ENCODE measurements around the gene TAGAP. TPM values are rescaled to one million over a fixed set of nuclear protein-coding genes. Genes with fewer than 3 reads are reported as not detected.

The TAGAP gene
- total and polyA plus RNA-seq, 2 of the 8 experiments (the other 6 are each of a cell fraction or from before 2014, with no cell fraction given): not detected

GRCh38 chr6:159084493-159085091 is 39.8 kb upstream of the TAGAP start:
- FAIRE-seq: no peak
- H3K9ac ChIP-seq (replicated peaks in 1 of 4; ENCODE audit: extremely low read depth in 1 of 4, low read depth in 3 of 4, low read length in 3 of 4): no peak overlapping the region
- CTCF ChIA-PET (ENCODE audit: partially characterized antibody): no interaction called here

More at GRCh38 chr6:159084493-159085091, 39.8 kb upstream of the TAGAP start:
- H3K4me1 ChIP-seq (replicated peaks in 1 of 4; ENCODE audit: control insufficient read depth in 3 of 4, insufficient read depth in 4 of 4, low read length in 3 of 4): no peaks in the 10 kb centered on the region
- no peak overlapping the region for H4K91ac ChIP-seq (replicated peaks; ENCODE audit: insufficient read length, low read length)
- no peak overlapping the region for H2BK120ac ChIP-seq (replicated peaks; ENCODE audit: low read depth, low read length)
- POLR2A ChIA-PET (ENCODE audit: partially characterized antibody): interaction anchor here (1.7 kb wide), 1 partner anchor 9 kb away, joined by 5 read pairs; no protein-coding TSS in a partner anchor
- no peak overlapping the region for H3K18ac ChIP-seq (ENCODE audit: extremely low read depth, low read length)
- H3K23ac ChIP-seq (ENCODE audit: insufficient read length): no peak overlapping the region
- H3K4me2 ChIP-seq (ENCODE audit: insufficient read depth in 1 of 2, low read depth in 2 of 2, low read length in 2 of 2): no peak overlapping the region
- TF ChIP-seq SIN3A (conservative IDR thresholded peaks at IDR 0.05 in 1 of 2, IDR thresholded peaks at IDR 0.05 in 1 of 2; ENCODE audit: low read depth in 1 of 2, low read length in 2 of 2): no peak
- no peak for TF ChIP-seq JUN (IDR thresholded peaks at IDR 0.05; ENCODE audit: low read depth, low read length)
- no peak for TF ChIP-seq RXRA (IDR thresholded peaks at IDR 0.05; ENCODE audit: insufficient read depth, low read depth, low read length)
- no peak for TF ChIP-seq RFX5 (IDR thresholded peaks at IDR 0.05; ENCODE audit: borderline replicate concordance, low read depth, low read length)
- TF ChIP-seq EP300 (IDR thresholded peaks at IDR 0.05; ENCODE audit: borderline replicate concordance in 1 of 2, low read depth in 2 of 2, low read length in 2 of 2): no peak
- no peak for TF ChIP-seq CHD1 (IDR thresholded peaks at IDR 0.05; ENCODE audit: low read depth, low read length)
- TF ChIP-seq ZNF274 (IDR thresholded peaks at IDR 0.05; ENCODE audit: borderline replicate concordance, extremely low read depth, low read length): no peak
- H3K23me2 ChIP-seq (ENCODE audit: low read depth, low read length): no peaks in the 10 kb centered on the region
- H3K14ac ChIP-seq (ENCODE audit: insufficient read length): no peak overlapping the region
- H2BK5ac ChIP-seq (ENCODE audit: low read depth, low read length): no peak overlapping the region
- H3K56ac ChIP-seq (replicated peaks; ENCODE audit: insufficient read length, low read depth, low read length): no peak overlapping the region
- H2BK15ac ChIP-seq (ENCODE audit: low read length): no peak overlapping the region
- H3K27me3 ChIP-seq (replicated peaks in 1 of 4; ENCODE audit: control insufficient read depth in 3 of 4, extremely low read depth in 1 of 4, insufficient read depth in 3 of 4, low read length in 3 of 4): peaks cover 0 to 3% (median 0%) of the 10 kb centered on the region in 4 experiments; a peak in 1 of 7 replicates
- H2AK5ac ChIP-seq (ENCODE audit: low read depth, low read length): no peak overlapping the region
- H3K4me3 ChIP-seq (ENCODE audit: extremely low read depth in 1 of 4, insufficient read depth in 2 of 4, low read depth in 3 of 4, low read length in 4 of 4): no peak overlapping the region
- no peaks in the 10 kb centered on the region for H3K79me2 ChIP-seq (ENCODE audit: control insufficient read depth in 1 of 2, insufficient read depth in 2 of 2, low read length in 2 of 2)
- no peak for DNase-seq (ENCODE audit: low read depth in 1 of 2, low spot score in 2 of 2)
- H4K5ac ChIP-seq (ENCODE audit: insufficient read length, low read depth, low read length): no peak overlapping the region
- no peak overlapping the region for H2BK20ac ChIP-seq (ENCODE audit: low read length)
- no peak overlapping the region for H3K4ac ChIP-seq (replicated peaks; ENCODE audit: insufficient read length, low read depth, low read length)
- no peaks in the 10 kb centered on the region for H3K79me1 ChIP-seq (ENCODE audit: low read depth, low read length)
- WGBS, 2 experiments (ENCODE audit: extremely low coverage in 1 of 2, insufficient coverage in 1 of 2, insufficient read length in 1 of 2, insufficient replicate concordance in 2 of 2, low coverage in 1 of 2, low lambda C conversion rate in 2 of 2, missing lambda C conversion rate in 1 of 2): 88% methylated on average over 2 of the region's 2 CpGs; no CpG with 5 or more reads in 1 of the 2 experiments
- no peak overlapping the region for H2AFZ ChIP-seq (ENCODE audit: low read length)
- no peaks in the 10 kb centered on the region for H4K20me1 ChIP-seq (replicated peaks in 1 of 2; ENCODE audit: control insufficient read depth in 1 of 2, insufficient read depth in 2 of 2, low read length in 2 of 2)
- no peaks in the 10 kb centered on the region for H3K36me3 ChIP-seq (ENCODE audit: control insufficient read depth in 2 of 4, insufficient read depth in 4 of 4, low read length in 3 of 4)
- H2BK12ac ChIP-seq (ENCODE audit: low read depth, low read length): no peak overlapping the region
- no peak overlapping the region for H4K8ac ChIP-seq (ENCODE audit: extremely low read depth, insufficient read depth, low read length)
- H3K27ac ChIP-seq (ENCODE audit: low read depth, low read length): no peak overlapping the region
- H3K9me3 ChIP-seq (ENCODE audit: insufficient read depth in 2 of 2, low read depth in 1 of 2, low read length in 1 of 2): no peaks in the 10 kb centered on the region
